Progenitor cell of endocrine pancreas (in vitro differentiated cells): ENCODE measurements around the gene RASGRP3. TPM values are rescaled to one million over a fixed set of nuclear protein-coding genes. Genes with fewer than 3 reads are reported as not detected.

Experiments
- DNase-seq: peaks from one replicate; pipeline ENCODE4 v3.0.0; 2021; ENCODE audit warnings: low spot score; ENCODE audit not compliant: unreplicated experiment
- H3K27ac Mint-ChIP-seq: 2 replicates; pipeline ENCODE4 v1.8.0; 2021; ENCODE audit warnings: mild to moderate bottlenecking, moderate library complexity, mixed read lengths
- H3K27me3 Mint-ChIP-seq: 2 replicates; pipeline ENCODE4 v1.8.0; 2021; ENCODE audit warnings: mixed read lengths
- H3K36me3 Mint-ChIP-seq: 2 replicates; pipeline ENCODE4 v1.8.0; 2022; ENCODE audit warnings: mixed read lengths; ENCODE audit not compliant: insufficient read depth
- H3K4me1 Mint-ChIP-seq: 2 replicates; pipeline ENCODE4 v1.8.0; 2021; ENCODE audit warnings: low read depth, mixed read lengths
- H3K4me3 Mint-ChIP-seq: 2 replicates; pipeline ENCODE4 v1.8.0; 2021; ENCODE audit warnings: low read depth, mild to moderate bottlenecking, moderate library complexity, mixed read lengths
- H3K9me3 Mint-ChIP-seq: 2 replicates; pipeline ENCODE4 v1.8.0; 2021; ENCODE audit warnings: low read depth, mixed read lengths
- CTCF ChIP-seq: fragments of 200-600 bp; sonication (generic); IDR thresholded peaks from one replicate; pipeline ENCODE4 v1.5.0; 2021; ENCODE audit warnings: antibody characterized with exemption, mild to moderate bottlenecking; ENCODE audit not compliant: unreplicated experiment
- total RNA-seq: library from RNA; stranded (reverse); gene quantifications from 2 replicates; pipeline ENCODE4 v1.2.1, GENCODE V29; 2021

RASGRP3 gene
- total RNA-seq, 1 donor from 2014 or later = not detected

GRCh38 chr2:33598561-33599174 is 122.2 kb downstream of the RASGRP3 start:
- Mint-ChIP-seq H3K4me1 (peaks cover 10% of the 10 kb centered on the region), H3K4me3 (peak overlapping the region; percentile 91), H3K27ac (peak overlapping the region; percentile 95), H3K27me3 (no peaks in the 10 kb centered on the region), H3K9me3 (no peaks in the 10 kb centered on the region), H3K36me3 (peaks cover 5% of the 10 kb centered on the region)
- DNase-seq = no peak
- TF ChIP-seq CTCF = no peak

- H3K27ac Mint-ChIP-seq = peak within 1 kb of the TSS; percentile 95
- H3K27me3 Mint-ChIP-seq = no peaks in the 10 kb centered on the region
- peaks cover 3% of the 10 kb centered on the region for H3K36me3 Mint-ChIP-seq
- peak within 1 kb of the TSS; percentile 91 for H3K4me3 Mint-ChIP-seq
- peak; percentile 20 for TF ChIP-seq CTCF
- peak; percentile 97 for DNase-seq
- no peaks in the 10 kb centered on the region for H3K9me3 Mint-ChIP-seq
- H3K4me1 Mint-ChIP-seq = peaks cover 10% of the 10 kb centered on the region
Observed at GRCh38 chr2:33599175-33599942, 122.9 kb downstream of the RASGRP3 start, which contains the start of gene FAM98A. TSS of gene FAM98A (minus strand) at chr2:33599299. CDS start at chr2:33599221, 78 bp downstream.

GRCh38 chr2:33599943-33600192 is 123.4 kb downstream of the RASGRP3 start:
- H3K4me3 Mint-ChIP-seq = peak overlapping the region; percentile 91
- DNase-seq = no peak
- peak overlapping the region; percentile 95 for H3K27ac Mint-ChIP-seq
- H3K27me3 Mint-ChIP-seq = no peaks in the 10 kb centered on the region
- TF ChIP-seq CTCF = no peak
- no peaks in the 10 kb centered on the region for H3K9me3 Mint-ChIP-seq
- H3K36me3 Mint-ChIP-seq = peaks cover 3% of the 10 kb centered on the region
- H3K4me1 Mint-ChIP-seq = peaks cover 10% of the 10 kb centered on the region

- Mint-ChIP-seq H3K4me1 (peaks cover 10% of the 10 kb centered on the region), H3K4me3 (no peak overlapping the region), H3K27ac (no peak overlapping the region)
Observed at GRCh38 chr2:33602201-33602830, 125.9 kb downstream of the RASGRP3 start.

More at GRCh38 chr2:33602201-33602830, 125.9 kb downstream of the RASGRP3 start:
- Mint-ChIP-seq H3K36me3 (no peaks in the 10 kb centered on the region), H3K9me3 (no peaks in the 10 kb centered on the region), H3K27me3 (no peaks in the 10 kb centered on the region)
- no peak for DNase-seq
- no peak for TF ChIP-seq CTCF
